RWPE1 (cell line): ENCODE data around the gene TBC1D12.

Experiments
- CTCF ChIA-PET: fragments of 350-600 bp; sonication (Branson Sonifier 250); formaldehyde crosslinking; extraction: SDS; loops from one replicate; lab custom pipeline; 2021; lab: Yijun Ruan, JAX
- POLR2A ChIA-PET: fragments of 400-600 bp; formaldehyde crosslinking; extraction: SDS; loops from one replicate; lab custom pipeline; 2020; ENCODE audit warnings: antibody characterized with exemption; ENCODE audit not compliant: low non-redundant PET; lab: Yijun Ruan, JAX
- DNase-seq: peaks from one replicate; pipeline ENCODE4 v3.0.0; 2012; ENCODE audit warnings: low spot score
- H3K27ac ChIP-seq: fragments of 450-650 bp; 2 replicates; pipeline ENCODE4 v1.5.1; 2017
- TF ChIP-seq, protein P1 (sequence below): fragments of 450-650 bp; conservative IDR thresholded peaks from 2 replicates; pipeline ENCODE4 v1.5.1; 2017; ENCODE audit warnings: low read depth, mild to moderate bottlenecking

The TBC1D12 gene

DNA sequence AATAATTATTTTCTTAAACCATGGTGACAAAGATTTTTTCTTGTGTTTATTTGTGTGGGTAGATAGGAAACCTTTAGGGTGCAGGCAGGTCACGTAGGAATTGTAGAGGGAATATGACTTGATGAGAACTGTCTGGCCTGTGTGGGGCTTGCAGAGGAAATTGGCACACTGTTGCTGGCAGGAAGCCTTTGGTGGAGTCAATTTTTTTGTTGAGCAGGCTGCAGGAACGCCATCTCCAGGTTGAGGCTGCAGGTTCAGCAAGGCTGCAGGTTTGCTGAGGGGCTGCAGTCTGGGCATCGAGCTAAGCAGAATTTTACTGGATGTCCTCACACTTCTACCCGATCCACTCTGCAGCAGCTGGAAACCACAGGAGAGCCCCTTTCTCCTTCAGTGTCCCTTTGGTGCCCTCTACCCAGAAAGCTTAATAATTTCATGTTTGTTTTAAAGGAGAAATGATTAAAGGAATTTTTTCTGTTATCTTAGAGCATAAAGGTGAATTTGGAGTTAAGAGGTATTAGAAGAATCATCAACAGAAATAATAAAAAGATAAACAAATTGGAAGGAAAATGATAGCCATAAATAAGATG lies 37.0 kb downstream of the TBC1D12 start:
- ChIA-PET POLR2A (no interaction called here), CTCF (interaction anchor here (0.7 to 1.3 kb wide), 2 partner anchors 119 to 741 kb away, joined by 3 to 5 read pairs; no protein-coding TSS in a partner anchor)
- TF ChIP-seq, protein P1, sequence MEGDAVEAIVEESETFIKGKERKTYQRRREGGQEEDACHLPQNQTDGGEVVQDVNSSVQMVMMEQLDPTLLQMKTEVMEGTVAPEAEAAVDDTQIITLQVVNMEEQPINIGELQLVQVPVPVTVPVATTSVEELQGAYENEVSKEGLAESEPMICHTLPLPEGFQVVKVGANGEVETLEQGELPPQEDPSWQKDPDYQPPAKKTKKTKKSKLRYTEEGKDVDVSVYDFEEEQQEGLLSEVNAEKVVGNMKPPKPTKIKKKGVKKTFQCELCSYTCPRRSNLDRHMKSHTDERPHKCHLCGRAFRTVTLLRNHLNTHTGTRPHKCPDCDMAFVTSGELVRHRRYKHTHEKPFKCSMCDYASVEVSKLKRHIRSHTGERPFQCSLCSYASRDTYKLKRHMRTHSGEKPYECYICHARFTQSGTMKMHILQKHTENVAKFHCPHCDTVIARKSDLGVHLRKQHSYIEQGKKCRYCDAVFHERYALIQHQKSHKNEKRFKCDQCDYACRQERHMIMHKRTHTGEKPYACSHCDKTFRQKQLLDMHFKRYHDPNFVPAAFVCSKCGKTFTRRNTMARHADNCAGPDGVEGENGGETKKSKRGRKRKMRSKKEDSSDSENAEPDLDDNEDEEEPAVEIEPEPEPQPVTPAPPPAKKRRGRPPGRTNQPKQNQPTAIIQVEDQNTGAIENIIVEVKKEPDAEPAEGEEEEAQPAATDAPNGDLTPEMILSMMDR = peak; percentile 18; the same call in 1 of the 2 replicates
- no peak for DNase-seq
- H3K27ac ChIP-seq = no peak overlapping the region

DNA sequence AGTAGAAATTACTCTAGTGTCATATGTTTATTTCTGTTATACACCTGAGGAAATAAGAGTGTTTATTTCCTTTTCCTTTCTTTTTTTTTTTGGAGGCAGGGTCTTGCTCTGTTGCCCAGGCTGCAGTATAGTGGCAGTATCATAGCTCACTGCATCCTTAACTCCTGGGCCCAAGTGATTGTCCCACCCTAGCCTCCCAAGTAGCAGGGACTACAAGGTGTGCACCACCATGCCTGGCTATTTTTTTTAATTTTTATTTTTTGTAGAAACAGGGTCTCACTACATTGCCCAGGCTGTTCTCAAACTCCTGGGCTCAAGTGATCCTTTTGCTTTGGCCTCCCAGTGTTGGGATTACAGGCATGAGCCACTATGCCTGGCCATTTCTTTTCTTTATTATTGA lies 37.8 kb downstream of the TBC1D12 start:
- TF ChIP-seq, protein P1 = no peak
- POLR2A ChIA-PET = no interaction called here
- CTCF ChIA-PET = interaction anchor here (1.3 kb wide), 1 partner anchor 120 kb away, joined by 5 read pairs; no protein-coding TSS in a partner anchor
- H3K27ac ChIP-seq = no peak overlapping the region
- no peak for DNase-seq

DNA sequence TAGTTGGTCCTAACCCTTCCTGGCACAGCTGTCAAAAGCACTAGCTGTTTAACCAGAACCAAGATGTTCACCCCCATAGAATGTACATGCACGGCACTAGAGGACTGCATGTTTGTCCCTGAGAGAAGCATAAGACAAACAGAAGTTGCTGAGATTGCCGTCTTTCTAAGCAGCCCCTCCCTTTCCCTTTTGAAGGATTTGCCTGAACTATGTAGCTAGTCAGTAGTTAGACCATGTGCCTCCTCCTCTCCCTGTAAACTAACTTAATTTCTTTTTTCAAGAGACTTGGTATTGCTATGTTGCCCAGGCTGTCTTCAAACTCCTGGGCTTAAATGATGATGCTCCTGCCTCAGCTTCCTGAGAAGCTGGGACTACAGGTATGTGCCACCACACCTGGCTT lies 40.7 kb downstream of the TBC1D12 start:
- POLR2A ChIA-PET = no interaction called here
- DNase-seq = no peak
- CTCF ChIA-PET = interaction anchor here (0.6 to 1.3 kb wide), 4 partner anchors 25 to 123 kb away, joined by 3 to 9 read pairs (median 4); no protein-coding TSS in a partner anchor
- H3K27ac ChIP-seq = no peak overlapping the region
- TF ChIP-seq, protein P1 = no peak

DNA sequence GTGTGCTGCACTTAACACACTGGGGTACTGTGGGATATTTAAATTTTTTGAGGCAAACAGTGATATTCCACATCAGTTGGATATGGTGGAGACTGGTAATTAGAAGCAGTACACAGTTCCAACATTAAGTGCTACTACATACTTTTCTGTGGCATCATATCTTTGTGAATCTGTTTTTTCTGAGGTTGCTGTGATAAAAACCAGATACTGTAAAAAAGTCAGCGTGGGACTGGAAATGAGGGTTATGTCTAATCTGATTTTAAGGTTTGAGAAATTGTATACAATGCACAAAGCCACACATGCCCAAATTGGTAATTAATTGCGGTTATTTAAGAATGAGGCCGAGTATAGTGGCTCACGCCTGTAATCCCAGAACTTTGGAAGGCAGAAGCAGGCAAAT lies 41.2 kb downstream of the TBC1D12 start:
- no peak for DNase-seq
- ChIA-PET CTCF (interaction anchor here (0.6 to 1.6 kb wide), 38 partner anchors 8 to 619 kb away, joined by 3 to 13 read pairs (median 4); partner anchors contain the start of gene TBC1D12), POLR2A (no interaction called here)
- TF ChIP-seq, protein P1 = no peak
- no peak overlapping the region for H3K27ac ChIP-seq

DNA sequence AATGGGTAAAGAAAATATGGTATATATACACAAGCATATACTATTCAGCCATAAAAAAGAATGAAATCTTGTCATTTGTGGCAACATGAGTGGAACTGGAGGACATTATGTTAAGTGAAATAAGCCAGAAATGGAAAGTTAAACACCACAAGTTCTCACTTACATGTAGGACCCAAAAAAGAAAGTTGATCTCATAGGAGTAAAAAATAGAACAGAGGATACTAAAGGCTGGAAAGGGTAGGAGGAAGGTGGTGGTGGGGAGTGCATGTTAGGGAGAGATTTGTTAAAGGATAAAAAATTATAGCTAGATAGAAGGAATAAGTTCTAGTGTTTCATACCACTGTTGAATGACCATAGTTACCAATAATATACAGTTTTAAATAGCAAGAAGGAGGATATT lies 48.4 kb downstream of the TBC1D12 start:
- DNase-seq = no peak
- CTCF ChIA-PET = no interaction called here
- TF ChIP-seq, protein P1 = no peak
- H3K27ac ChIP-seq = no peak overlapping the region
- POLR2A ChIA-PET = no interaction called here

DNA sequence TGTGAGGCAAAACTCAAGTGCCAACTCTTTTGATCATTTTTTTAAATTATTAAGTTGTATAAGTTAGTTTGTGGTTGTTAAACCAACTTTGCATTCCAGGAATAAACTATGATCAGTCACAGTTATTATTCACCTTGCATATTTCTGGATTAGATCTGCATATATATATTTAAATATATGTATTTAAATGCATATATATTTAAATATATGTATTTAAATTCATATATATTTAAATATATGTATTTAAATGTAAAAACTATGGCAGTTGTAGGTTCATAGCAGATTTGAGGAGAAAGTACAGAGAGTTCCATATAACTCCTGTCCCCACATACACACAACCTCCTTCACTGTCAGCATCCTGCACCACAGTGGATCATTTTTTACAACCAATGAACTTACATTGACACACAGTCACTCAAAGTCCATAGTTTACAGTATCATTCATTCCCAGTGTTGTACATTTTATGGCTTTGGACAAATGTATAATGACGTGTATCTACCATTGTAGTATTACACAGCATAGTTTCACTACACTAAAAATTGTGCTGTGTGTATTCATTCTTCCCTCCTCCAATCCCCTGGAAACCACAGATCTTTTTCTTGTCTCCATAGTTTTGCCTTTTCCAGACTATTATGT lies 49.7 kb downstream of the TBC1D12 start:
- no peak for DNase-seq
- POLR2A ChIA-PET = no interaction called here
- CTCF ChIA-PET = interaction anchor here (0.6 kb wide), 1 partner anchor 9 kb away, joined by 3 read pairs; no protein-coding TSS in a partner anchor

More for the DNA sequence above, 49.7 kb downstream of the TBC1D12 start:
- no peak overlapping the region for H3K27ac ChIP-seq
- TF ChIP-seq, protein P1 = no peak
